Stimulated activated CD4-positive, alpha-beta T cell treated with anti-CD3 and anti-CD28 coated beads, Interleukin-4, amount 100 ng/mL, for 4 hours (primary cell): ENCODE measurements around the gene EXOC3.
A peak's percentile ranks its signal among the peaks of the same experiment; 100 is the strongest.

ENCODE experiments used
- DNase-seq, 2 experiments: peaks; one replicate each; pipeline ENCODE4 v3.0.0-alpha.2; 2020

EXOC3 gene

GRCh38 chr5:440401-441201 lies 2.4 kb upstream of the EXOC3 start:
- DNase-seq = no peak

- no peak for DNase-seq
Measured at GRCh38 chr5:441996-442334, 1.0 kb upstream of the EXOC3 start.

- DNase-seq = peak in 1 of 2 experiments; percentile 28
Measured at GRCh38 chr5:443239-444151, 519 bp downstream of the EXOC3 start.

GRCh38 chr5:444226-444625 lies 1.2 kb downstream of the EXOC3 start:
- DNase-seq = no peak

GRCh38 chr5:445591-445990 lies 2.6 kb downstream of the EXOC3 start:
- no peak for DNase-seq

GRCh38 chr5:446066-446882 lies 3.3 kb downstream of the EXOC3 start:
- DNase-seq = no peak

- DNase-seq = no peak
Measured at GRCh38 chr5:446883-447263, 3.9 kb downstream of the EXOC3 start.

GRCh38 chr5:447501-447900 lies 4.5 kb downstream of the EXOC3 start:
- no peak for DNase-seq

- DNase-seq = no peak
Measured at GRCh38 chr5:448061-448765, 5.2 kb downstream of the EXOC3 start.

GRCh38 chr5:448766-449090 lies 5.8 kb downstream of the EXOC3 start:
- DNase-seq = no peak

GRCh38 chr5:449151-449550 lies 6.2 kb downstream of the EXOC3 start:
- no peak for DNase-seq

GRCh38 chr5:451587-452458 lies 8.8 kb downstream of the EXOC3 start:
- DNase-seq = no peak

- no peak for DNase-seq
Measured at GRCh38 chr5:452978-453710, 10.2 kb downstream of the EXOC3 start.

- no peak for DNase-seq
Measured at GRCh38 chr5:453725-454481, 10.9 kb downstream of the EXOC3 start.

- no peak for DNase-seq
Measured at GRCh38 chr5:454936-455335, 12.0 kb downstream of the EXOC3 start.

- DNase-seq = no peak
Measured at GRCh38 chr5:455806-456205, 12.8 kb downstream of the EXOC3 start.

GRCh38 chr5:456351-457194 lies 13.6 kb downstream of the EXOC3 start:
- DNase-seq = no peak

GRCh38 chr5:457195-457961 lies 14.4 kb downstream of the EXOC3 start:
- DNase-seq = no peak
